GM23248 (cell line): ENCODE results near the gene PTPRZ1.

Source experiments
- EZH2 ChIP-seq: fragments of 200-600 bp; sonication (generic); IDR thresholded peaks from 2 replicates; pipeline ENCODE4 v1.6.1; 2018; ENCODE audit warnings: antibody characterized with exemption, mild to moderate bottlenecking; ENCODE audit not compliant: insufficient read depth, poor library complexity, severe bottlenecking
- EZH2phosphoT487 ChIP-seq: fragments of 200-600 bp; sonication (generic); IDR thresholded peaks from 2 replicates; pipeline ENCODE4 v1.6.1; 2018; ENCODE audit warnings: antibody characterized with exemption, moderate library complexity, mild to moderate bottlenecking, low read depth; ENCODE audit not compliant: insufficient read depth

GRCh38 chr7:122092964-122093797 is 220.2 kb downstream of the PTPRZ1 start:
- TF ChIP-seq EZH2 (no peak), EZH2phosphoT487 (no peak)
